ENCODE data around the gene BCAP31.

GRCh38 chrX:153700376-153700945, 23.7 kb downstream of the BCAP31 start:
- TF ChIP-seq POLR2A (IDR thresholded peaks at IDR 0.05) (no peak), CTCF (IDR thresholded peaks at IDR 0.05) (no peak), POLR2AphosphoS5 (IDR thresholded peaks at IDR 0.05; ENCODE audit: insufficient read depth in 1 of 2, low read depth in 1 of 2) (no peak)

All from vagina (tissue), 2 donors.